ENCODE measurements around the gene CCR6.
"Not testable (repeated sequence)": the region's sequence is repeated elsewhere in the genome, so short reads cannot be mapped to it uniquely, and the experiment has no call there.

The CCR6 gene
- total RNA-seq = 1.3 reads per million

DNA sequence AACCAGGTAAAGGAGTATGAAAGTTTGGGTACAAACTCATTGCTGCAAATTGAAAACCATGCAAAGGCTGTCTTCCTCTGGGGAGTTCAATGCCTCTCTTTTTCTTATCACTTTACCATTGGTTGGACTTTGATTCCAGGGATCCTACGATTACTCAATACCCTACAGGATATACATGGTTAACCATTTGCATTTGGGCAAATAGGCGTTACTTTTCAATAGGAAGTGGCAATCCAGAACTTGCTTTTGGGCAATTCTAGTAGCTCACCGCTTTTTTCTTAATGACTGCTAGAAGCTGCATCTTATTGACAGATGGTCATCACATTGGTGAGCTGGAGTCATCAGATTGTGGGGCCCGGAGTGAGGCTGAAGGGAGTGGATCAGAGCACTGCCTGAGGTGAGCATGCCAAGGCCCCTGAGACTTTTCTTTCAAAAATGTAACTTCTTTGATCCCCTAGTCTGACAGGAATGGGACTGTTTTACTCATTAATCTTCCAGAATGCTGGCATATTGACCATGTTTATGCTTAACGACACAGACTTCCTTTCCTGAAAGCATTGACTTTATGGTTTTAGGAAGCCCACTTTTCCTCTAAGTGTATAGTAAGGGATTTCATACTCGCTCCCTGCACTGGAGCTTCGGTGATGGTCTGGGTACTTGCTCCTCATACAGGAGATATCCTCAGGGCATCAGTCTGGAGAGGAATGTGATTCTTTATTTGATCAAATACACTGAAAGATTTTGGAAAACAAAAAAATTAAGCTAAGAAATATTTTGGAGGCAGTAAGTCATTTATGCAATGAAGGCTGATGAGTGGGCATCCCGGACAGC, at the start of gene CCR6:
TSS of gene CCR6 (plus strand) at position 270 of the 831 bp plus-strand sequence. CDS start 13,039 bp downstream, outside the sequence.
- no peak for DNase-seq

GRCh38 chr6:167073679-167074274, 49.1 kb upstream of the CCR6 start:
- no peak for DNase-seq

DNA sequence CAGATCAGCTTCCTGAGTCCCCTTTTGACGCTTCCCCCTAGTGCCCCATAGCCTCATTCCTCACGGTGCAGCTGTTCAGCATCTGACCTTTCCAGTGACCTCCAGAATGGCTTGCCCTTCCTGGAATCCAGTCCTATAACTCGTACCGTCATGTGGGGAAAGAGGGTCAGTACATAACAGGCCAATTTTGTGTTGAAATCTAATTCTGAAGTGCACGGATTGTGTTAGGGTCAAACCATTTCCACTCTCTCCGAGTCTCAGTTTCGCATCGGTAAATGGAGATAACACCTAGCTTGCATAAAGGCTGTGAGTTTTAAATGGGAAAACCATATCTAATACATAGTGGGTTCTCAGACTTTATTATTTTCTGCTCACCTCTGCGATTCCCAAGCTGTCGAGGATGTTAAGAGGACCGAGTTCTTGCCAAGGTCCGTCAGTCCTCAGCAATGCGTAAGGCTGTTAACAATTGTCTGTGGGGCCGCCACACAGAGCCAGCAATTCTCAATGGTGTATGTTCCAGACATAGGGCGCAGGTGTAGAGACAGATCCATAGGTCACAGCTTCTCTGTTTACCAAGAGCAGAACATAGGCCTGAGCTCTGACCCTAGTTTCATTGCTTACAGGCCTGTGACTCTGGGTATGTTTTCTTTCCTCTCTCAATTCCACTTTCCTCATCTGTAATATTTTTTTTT, 45.5 kb upstream of the CCR6 start:
- no peak for DNase-seq

- DNase-seq = no peak
These were observed 44.2 kb upstream of the CCR6 start for GRCh38 chr6:167078745-167079144.

GRCh38 chr6:167079853-167080297, 43.0 kb upstream of the CCR6 start:
- DNase-seq = peak; percentile 45

GRCh38 chr6:167087857-167088354, 35.0 kb upstream of the CCR6 start:
- no peak for DNase-seq

- not testable (repeated sequence) for DNase-seq
These were observed 34.2 kb upstream of the CCR6 start for GRCh38 chr6:167088741-167089140.

- DNase-seq = no peak
These were observed 33.4 kb upstream of the CCR6 start for GRCh38 chr6:167089243-167090142.

GRCh38 chr6:167090171-167090570, 32.7 kb upstream of the CCR6 start:
- no peak for DNase-seq

DNA sequence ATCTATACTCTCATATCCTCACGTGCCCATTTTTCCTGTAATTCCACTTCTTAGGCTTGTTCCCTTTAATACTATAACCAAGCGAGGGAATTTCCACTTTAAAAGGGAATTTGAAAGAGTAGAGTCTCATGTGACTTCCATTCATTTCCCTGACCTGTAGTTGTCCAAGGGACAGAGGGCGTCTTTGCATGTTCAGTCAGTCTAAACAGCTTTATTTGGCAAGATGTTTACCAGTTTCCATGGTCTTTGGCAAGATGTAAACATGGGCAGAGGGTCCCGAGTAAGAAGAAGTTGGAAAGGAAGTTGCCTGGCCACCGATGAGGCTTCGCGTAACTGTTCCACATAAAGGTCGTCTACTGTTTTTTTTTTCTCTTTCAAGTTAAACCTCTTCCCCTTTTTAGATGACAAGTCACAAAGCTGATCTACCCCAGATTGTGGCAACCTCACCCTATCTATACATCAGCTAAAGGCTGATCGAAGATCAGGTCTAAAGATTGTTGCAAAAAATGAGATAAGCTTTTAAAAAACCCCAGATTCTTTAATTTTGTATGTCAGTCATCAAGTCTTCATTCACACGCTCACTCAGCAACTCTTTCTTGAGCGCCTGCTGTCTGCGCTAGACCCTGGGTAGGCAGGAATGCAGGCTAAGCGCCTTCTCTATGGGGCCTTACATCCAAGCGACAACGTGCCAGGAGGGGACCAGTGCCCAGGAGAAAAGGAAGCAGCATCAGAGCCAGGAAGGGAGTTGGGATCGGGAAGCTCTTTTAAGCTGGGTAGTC, 31.7 kb upstream of the CCR6 start:
- no peak for DNase-seq

GRCh38 chr6:167091805-167092107, 31.1 kb upstream of the CCR6 start:
- no peak for DNase-seq

DNA sequence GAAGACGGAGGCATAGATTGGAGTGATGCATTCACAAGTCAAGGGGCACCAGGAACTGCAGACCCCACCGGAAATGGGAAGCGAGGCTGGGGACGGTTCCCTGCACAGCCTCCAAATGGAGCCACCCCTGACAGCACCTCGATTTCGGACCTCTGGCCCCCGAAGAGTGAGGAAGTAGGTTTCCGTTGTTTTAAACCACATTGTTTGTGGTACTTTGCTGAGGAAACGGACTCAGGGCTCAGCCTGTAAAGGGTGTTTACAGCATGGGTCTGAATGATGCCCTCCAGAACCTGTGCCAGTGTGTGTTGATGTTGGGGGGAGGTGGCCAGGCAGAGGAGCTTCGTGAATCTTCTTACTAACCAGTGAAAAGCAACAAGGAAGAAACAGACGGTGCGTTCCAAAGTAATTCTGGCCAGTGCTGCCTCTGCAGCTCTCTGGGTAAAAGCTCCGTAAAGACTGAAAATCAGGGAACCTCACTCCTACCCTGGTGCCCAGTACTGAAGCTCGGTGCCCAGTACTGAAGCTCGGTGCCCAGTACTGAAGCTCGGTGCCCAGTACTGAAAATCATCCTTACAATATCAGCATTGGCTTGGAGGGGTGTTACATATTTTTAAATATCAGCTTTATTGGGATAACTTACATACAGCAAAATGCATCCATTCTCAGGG, 30.1 kb upstream of the CCR6 start:
- DNase-seq = no peak

GRCh38 chr6:167093406-167093921, 29.4 kb upstream of the CCR6 start:
- DNase-seq = no peak

GRCh38 chr6:167093922-167094432, 28.9 kb upstream of the CCR6 start:
- peak; percentile 56 for DNase-seq

DNA sequence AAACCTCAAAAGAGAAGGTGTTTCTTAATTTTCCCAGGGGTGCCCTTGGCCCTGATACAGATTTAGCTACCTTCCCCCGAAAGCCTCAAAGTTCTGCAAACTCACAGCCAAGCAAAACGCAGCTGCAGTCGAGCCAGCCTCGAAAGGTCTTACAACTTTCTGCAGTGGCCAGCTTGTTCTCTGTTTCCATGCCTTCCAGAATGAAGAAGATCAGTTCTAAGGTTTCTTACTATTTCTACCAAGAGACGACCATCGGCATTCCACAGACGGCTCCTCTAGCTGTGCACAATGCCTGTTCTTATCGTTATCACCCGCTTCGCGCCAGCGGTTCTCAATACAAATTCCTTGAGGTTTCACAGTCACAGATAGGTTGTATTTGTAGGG, 28.5 kb upstream of the CCR6 start:
- no peak for DNase-seq

DNA sequence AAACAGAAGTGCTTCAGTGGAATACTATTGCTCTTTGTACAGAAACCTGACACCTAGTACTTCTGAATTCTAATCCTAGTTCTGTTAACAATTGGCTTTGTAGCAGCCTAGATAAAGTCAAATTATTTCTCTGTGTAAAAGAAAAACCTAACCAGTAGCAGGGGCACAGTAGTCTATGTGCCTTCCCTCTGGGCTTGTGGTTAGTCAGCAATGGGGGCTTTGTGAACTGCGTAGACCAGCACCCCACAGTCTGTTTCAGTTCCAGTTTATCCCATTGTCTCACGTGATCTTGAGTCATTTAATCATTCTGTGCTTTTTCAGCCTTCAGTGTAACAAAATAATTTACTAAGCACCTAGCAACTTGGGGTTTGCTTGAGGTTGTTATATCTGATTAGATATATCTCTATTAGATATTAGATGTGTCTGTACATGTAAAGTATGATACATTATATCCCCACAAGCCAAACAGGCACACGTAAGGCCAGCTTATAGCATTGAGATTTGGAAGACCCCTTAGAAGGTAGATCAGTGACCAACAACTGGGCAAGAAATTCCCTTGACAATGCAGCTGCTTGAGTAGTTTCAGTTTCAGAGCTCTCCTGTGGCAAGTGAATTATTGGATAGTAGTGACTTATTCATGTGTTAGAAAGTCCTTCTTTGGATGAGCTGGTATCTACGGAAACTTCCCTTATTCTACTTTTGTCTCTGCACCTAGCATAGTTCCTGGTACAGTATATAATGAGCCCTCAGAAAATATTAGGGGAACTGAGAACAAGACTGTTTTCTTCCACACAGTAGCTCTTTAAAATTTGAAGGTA, 27.9 kb upstream of the CCR6 start:
- no peak for DNase-seq

DNA sequence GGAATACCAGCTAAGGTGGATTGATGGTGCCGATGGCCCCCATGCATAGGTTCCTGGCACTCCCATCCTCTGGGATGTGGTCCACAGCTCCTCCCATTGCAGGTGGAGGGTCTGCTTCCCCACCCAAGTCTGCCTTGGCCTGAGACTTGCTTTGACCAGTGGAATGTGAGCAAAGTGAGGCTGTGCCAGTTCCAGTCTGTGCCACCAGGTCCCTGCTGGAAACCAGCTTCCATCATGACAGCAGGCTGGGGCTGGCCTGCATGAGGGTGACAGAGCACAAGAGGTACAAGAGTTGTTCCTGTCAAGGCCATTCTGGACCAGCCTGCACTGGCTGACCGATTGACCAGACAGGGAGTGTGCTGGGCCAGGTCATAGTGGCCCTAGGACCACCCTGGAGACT, 27.0 kb upstream of the CCR6 start:
- no peak for DNase-seq

DNA sequence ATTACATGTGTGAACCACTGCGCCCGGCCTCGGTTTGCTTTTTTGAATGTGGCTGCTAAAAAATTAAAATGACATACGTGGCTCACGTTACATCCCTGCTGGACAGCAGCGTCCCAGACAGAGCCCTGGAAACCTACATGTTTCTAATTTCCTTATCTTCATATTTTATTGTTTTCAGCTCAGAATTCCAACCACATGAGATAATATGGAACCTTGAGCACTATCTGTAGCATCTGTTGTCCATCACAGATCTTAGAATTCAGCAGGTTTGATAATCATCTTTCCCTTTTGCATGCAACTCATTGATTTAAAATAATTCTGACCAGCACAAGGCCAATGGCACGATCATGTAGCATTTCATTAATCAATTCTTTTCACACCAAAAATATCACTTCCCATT, 25.9 kb upstream of the CCR6 start:
- DNase-seq = no peak

DNA sequence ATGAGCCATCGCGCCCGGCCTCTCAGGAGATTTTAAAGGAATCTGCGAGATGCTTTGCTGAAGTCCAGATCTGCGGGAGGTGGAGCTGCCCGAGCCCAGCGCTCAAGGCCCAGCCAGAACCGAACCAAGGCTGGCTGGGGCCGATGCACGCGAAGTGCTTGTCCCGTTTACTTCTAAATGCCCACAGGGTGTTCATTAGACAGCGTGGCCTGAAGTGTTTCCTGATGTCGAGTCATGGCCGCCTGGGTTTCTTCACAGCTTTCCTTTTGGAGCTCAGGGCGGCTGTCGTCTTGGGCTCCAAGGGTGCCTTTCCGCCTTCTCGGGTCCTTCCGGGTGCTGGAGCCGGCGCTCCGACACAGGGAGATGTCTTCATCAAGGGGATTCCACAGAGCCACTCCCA, 25.1 kb upstream of the CCR6 start:
- DNase-seq = no peak

DNA sequence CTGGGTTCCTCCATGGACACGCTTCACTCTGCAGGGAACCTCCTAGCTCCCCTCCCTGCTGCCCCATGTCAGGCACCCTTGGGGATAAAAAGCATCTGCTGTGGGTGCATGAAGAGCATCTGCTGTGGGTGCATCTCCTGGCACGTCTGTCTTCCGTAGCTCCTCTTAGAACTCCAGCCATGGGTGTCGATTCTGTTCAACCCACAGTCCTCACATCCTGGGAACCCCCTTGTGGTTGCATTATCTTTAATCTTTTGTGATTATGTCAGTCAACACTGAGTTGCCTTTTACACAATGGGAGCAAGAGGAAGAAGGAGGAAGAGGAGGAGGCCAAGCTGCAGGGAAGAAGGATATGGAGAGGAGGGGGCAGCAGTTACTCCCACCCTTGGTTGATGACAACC, 24.1 kb upstream of the CCR6 start:
- DNase-seq = no peak
